ENCODE measurements around the gene CEP152.

The CEP152 gene

GRCh38 chr15:48823706-48824105, 12.8 kb upstream of the CEP152 start:
- no peak overlapping the region for H2AFZ ChIP-seq (ENCODE audit: low read depth, low read length)

GRCh38 chr15:48823237-48823636, 12.4 kb upstream of the CEP152 start:
- Histone ChIP-seq H3K79me2 (ENCODE audit: low read length) (no peaks in the 10 kb centered on the region), H3K9ac (ENCODE audit: low read length) (no peak overlapping the region), H2AFZ (ENCODE audit: low read depth, low read length) (no peak overlapping the region), H3K4me2 (ENCODE audit: low read length) (no peak overlapping the region), H3K4me1 (ENCODE audit: low read length) (peaks cover 5% of the 10 kb centered on the region; the same call in 1 of the 2 replicates), H4K20me1 (ENCODE audit: insufficient read depth, low read length) (no peaks in the 10 kb centered on the region), H3K36me3 (replicated peaks; ENCODE audit: low read depth, low read length) (no peaks in the 10 kb centered on the region), H3K27ac (ENCODE audit: low read length) (no peak overlapping the region), H3K4me3 (ENCODE audit: low read length) (no peak overlapping the region), H3K27me3 (ENCODE audit: low read depth, low read length) (no peaks in the 10 kb centered on the region), H3K9me3 (ENCODE audit: insufficient read depth, low read length) (no peaks in the 10 kb centered on the region)
- TF ChIP-seq CTCF (IDR thresholded peaks at IDR 0.05; ENCODE audit: low read depth, low read length) (no peak), EZH2phosphoT487 (IDR thresholded peaks at IDR 0.05; ENCODE audit: low read depth) (no peak)

More at GRCh38 chr15:48823706-48824105, 12.8 kb upstream of the CEP152 start:
- no peaks in the 10 kb centered on the region for H4K20me1 ChIP-seq (ENCODE audit: insufficient read depth, low read length)
- H3K27ac ChIP-seq (ENCODE audit: low read length), result no peak overlapping the region
- TF ChIP-seq CTCF (IDR thresholded peaks at IDR 0.05; ENCODE audit: low read depth, low read length), result no peak
- TF ChIP-seq EZH2phosphoT487 (IDR thresholded peaks at IDR 0.05; ENCODE audit: low read depth), result no peak
- no peak overlapping the region for H3K4me2 ChIP-seq (ENCODE audit: low read length)
- no peaks in the 10 kb centered on the region for H3K27me3 ChIP-seq (ENCODE audit: low read depth, low read length)
- no peaks in the 10 kb centered on the region for H3K79me2 ChIP-seq (ENCODE audit: low read length)
- H3K9ac ChIP-seq (ENCODE audit: low read length), result no peak overlapping the region
- no peaks in the 10 kb centered on the region for H3K9me3 ChIP-seq (ENCODE audit: insufficient read depth, low read length)
- H3K4me1 ChIP-seq (ENCODE audit: low read length), result peaks cover 5% of the 10 kb centered on the region; the same call in 1 of the 2 replicates
- H3K36me3 ChIP-seq (replicated peaks; ENCODE audit: low read depth, low read length), result no peaks in the 10 kb centered on the region
- H3K4me3 ChIP-seq (ENCODE audit: low read length), result no peak overlapping the region

GRCh38 chr15:48814286-48814685, 3.4 kb upstream of the CEP152 start:
- no peak overlapping the region for H2AFZ ChIP-seq (ENCODE audit: low read depth, low read length)
- no peaks in the 10 kb centered on the region for H3K9me3 ChIP-seq (ENCODE audit: insufficient read depth, low read length)
- H4K20me1 ChIP-seq (ENCODE audit: insufficient read depth, low read length), result no peaks in the 10 kb centered on the region
- peaks cover 14% of the 10 kb centered on the region for H3K79me2 ChIP-seq (ENCODE audit: low read length)
- H3K4me1 ChIP-seq (ENCODE audit: low read length), result peaks cover 13% of the 10 kb centered on the region
- H3K27me3 ChIP-seq (ENCODE audit: low read depth, low read length), result no peaks in the 10 kb centered on the region
- H3K4me2 ChIP-seq (ENCODE audit: low read length), result no peak overlapping the region
- H3K36me3 ChIP-seq (replicated peaks; ENCODE audit: low read depth, low read length), result no peaks in the 10 kb centered on the region
- TF ChIP-seq EZH2phosphoT487 (IDR thresholded peaks at IDR 0.05; ENCODE audit: low read depth) (no peak), CTCF (IDR thresholded peaks at IDR 0.05; ENCODE audit: low read depth, low read length) (no peak)
- no peak overlapping the region for H3K9ac ChIP-seq (ENCODE audit: low read length)
- no peak overlapping the region for H3K4me3 ChIP-seq (ENCODE audit: low read length)
- no peak overlapping the region for H3K27ac ChIP-seq (ENCODE audit: low read length)

- H3K79me2 ChIP-seq (ENCODE audit: low read length), result peaks cover 38% of the 10 kb centered on the region
- no peaks in the 10 kb centered on the region for H3K9me3 ChIP-seq (ENCODE audit: insufficient read depth, low read length)
- H3K27ac ChIP-seq (ENCODE audit: low read length), result no peak overlapping the region
Measured at GRCh38 chr15:48811325-48811958, 573 bp upstream of the CEP152 start.

More at GRCh38 chr15:48811325-48811958, 573 bp upstream of the CEP152 start:
- Histone ChIP-seq H3K9ac (ENCODE audit: low read length) (peak overlapping the region; percentile 63), H3K27me3 (ENCODE audit: low read depth, low read length) (no peaks in the 10 kb centered on the region), H2AFZ (ENCODE audit: low read depth, low read length) (peak overlapping the region; percentile 100), H3K4me1 (ENCODE audit: low read length) (peaks cover 16% of the 10 kb centered on the region), H3K4me3 (ENCODE audit: low read length) (peak overlapping the region; percentile 94), H3K36me3 (replicated peaks; ENCODE audit: low read depth, low read length) (no peaks in the 10 kb centered on the region), H3K4me2 (ENCODE audit: low read length) (peak overlapping the region; percentile 90), H4K20me1 (ENCODE audit: insufficient read depth, low read length) (0 out of 2 replicates have a peak, but pooled peaks cover 2% of the 10 kb centered on the region)
- TF ChIP-seq EZH2phosphoT487 (IDR thresholded peaks at IDR 0.05; ENCODE audit: low read depth) (no peak), CTCF (IDR thresholded peaks at IDR 0.05; ENCODE audit: low read depth, low read length) (peak; percentile 51)
